ENCODE results near the gene MRAS. TPM values are rescaled to one million over a fixed set of nuclear protein-coding genes. Genes with fewer than 3 reads are reported as not detected.

Gene MRAS
- total and polyA plus RNA-seq, 4 experiments from 2014 or later: 1.3 to 2.0 TPM; not detected in 2

DNA sequence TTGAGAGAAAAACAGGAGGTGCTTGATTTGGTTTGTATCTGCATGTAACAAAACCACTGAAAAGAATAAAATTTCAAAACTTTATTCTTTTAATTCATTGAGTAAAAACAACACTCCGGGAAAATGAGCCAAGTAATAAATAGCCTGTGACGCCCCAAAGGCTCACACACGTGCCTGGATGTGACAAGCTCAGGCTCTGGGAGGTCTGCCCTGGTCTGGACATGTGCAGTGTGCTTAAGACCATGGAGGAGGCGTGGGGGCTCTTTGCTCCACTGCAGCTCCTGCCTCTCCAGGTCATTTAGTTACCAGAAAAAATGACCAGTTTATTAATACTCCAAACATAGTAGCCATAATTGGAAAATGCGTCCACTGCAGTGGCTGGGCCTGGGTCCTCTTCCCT is 10.1 kb upstream of the MRAS start:
- intact Hi-C loops (cut with micrococcal nuclease): loop anchor here (10.0 kb wide), 1 partner anchor 607 kb away; the partner anchor contains the start of genes FOXL2 and FOXL2NB
- H3K9me3 Mint-ChIP-seq: peaks cover 0 to 3% (median 0%) of the 10 kb centered on the region in 8 donors
- H3K36me3 ChIP-seq (ENCODE audit: insufficient read depth, low read length): no peaks in the 10 kb centered on the region
- H3K27me3 ChIP-seq (ENCODE audit: insufficient read depth, low read length): no peaks in the 10 kb centered on the region
- no peak overlapping the region for H3K4me3 Mint-ChIP-seq
- H3K36me3 Mint-ChIP-seq: no peaks in the 10 kb centered on the region
- no peak for DNase-seq
- H3K27ac Mint-ChIP-seq: no peak overlapping the region
- H3K9me3 ChIP-seq (ENCODE audit: control insufficient read depth in 1 of 2, low read length in 2 of 2): no peaks in the 10 kb centered on the region
- no peak overlapping the region for H3K4me3 ChIP-seq (ENCODE audit: low read length in 2 of 2)
- H3K4me1 ChIP-seq (ENCODE audit: insufficient read depth, low read length): no peaks in the 10 kb centered on the region
- CTCF ChIA-PET (ENCODE audit: partially characterized antibody): interaction anchor here (2.7 kb wide), 1 partner anchor 10 kb away, joined by 10 read pairs; no protein-coding TSS in a partner anchor
- peaks cover 2% of the 10 kb centered on the region in 2 donors for H3K27me3 Mint-ChIP-seq
- no peaks in the 10 kb centered on the region for H3K4me1 Mint-ChIP-seq
- POLR2A ChIA-PET (ENCODE audit: partially characterized antibody): no interaction called here
- no peak overlapping the region for H3K27ac ChIP-seq (ENCODE audit: low read depth, low read length)

GRCh38 chr3:138338811-138339210 is 9.6 kb upstream of the MRAS start:
- H3K27me3 ChIP-seq (ENCODE audit: insufficient read depth, low read length): no peaks in the 10 kb centered on the region
- H3K9me3 ChIP-seq (ENCODE audit: control insufficient read depth in 1 of 2, low read length in 2 of 2): no peaks in the 10 kb centered on the region
- ChIA-PET CTCF (ENCODE audit: partially characterized antibody) (interaction anchor here (2.7 kb wide), 1 partner anchor 11 kb away, joined by 10 read pairs; no protein-coding TSS in a partner anchor), POLR2A (ENCODE audit: partially characterized antibody) (no interaction called here)
- H3K4me1 Mint-ChIP-seq: no peaks in the 10 kb centered on the region
- H3K27ac ChIP-seq (ENCODE audit: low read depth, low read length): no peak overlapping the region
- H3K9me3 Mint-ChIP-seq: peaks cover 0 to 3% (median 0%) of the 10 kb centered on the region in 8 donors
- no peak overlapping the region for H3K4me3 ChIP-seq (ENCODE audit: low read length in 2 of 2)
- DNase-seq: no peak
- no peaks in the 10 kb centered on the region for H3K4me1 ChIP-seq (ENCODE audit: insufficient read depth, low read length)
- no peak overlapping the region for H3K27ac Mint-ChIP-seq
- intact Hi-C loops (cut with micrococcal nuclease): loop anchor here (10.0 kb wide), 1 partner anchor 606 kb away; the partner anchor contains the start of genes FOXL2 and FOXL2NB
- H3K4me3 Mint-ChIP-seq: no peak overlapping the region
- H3K27me3 Mint-ChIP-seq: peaks cover 2% of the 10 kb centered on the region in 2 donors
- no peaks in the 10 kb centered on the region for H3K36me3 ChIP-seq (ENCODE audit: insufficient read depth, low read length)
- no peaks in the 10 kb centered on the region for H3K36me3 Mint-ChIP-seq

DNA sequence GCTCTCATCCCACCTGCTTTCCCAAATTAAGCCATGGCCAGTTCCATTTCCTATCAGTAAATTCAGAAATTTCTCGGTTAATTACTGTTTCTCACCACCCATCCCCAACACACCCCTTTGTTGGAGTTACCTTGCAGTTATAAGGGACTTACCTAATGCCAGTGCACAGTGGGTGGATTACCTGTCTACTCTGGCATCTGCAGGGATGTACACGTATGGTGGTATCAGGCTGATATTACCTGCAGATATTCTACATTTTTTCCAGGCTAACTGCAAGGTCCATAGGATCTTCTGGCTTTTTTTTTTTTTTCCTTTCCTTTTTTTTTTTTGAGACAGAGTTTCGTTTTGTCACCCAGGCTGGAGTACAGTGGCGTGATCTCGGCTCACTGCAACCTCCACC is 7.9 kb upstream of the MRAS start:
- Mint-ChIP-seq H3K27ac (no peak overlapping the region), H3K4me1 (no peaks in the 10 kb centered on the region), H3K36me3 (no peaks in the 10 kb centered on the region), H3K4me3 (no peak overlapping the region), H3K9me3 (peaks cover 0 to 3% (median 0%) of the 10 kb centered on the region in 8 donors), H3K27me3 (peaks cover 2 to 4% of the 10 kb centered on the region in 2 donors)
- Histone ChIP-seq H3K36me3 (ENCODE audit: insufficient read depth, low read length) (no peaks in the 10 kb centered on the region), H3K9me3 (ENCODE audit: control insufficient read depth in 1 of 2, low read length in 2 of 2) (no peaks in the 10 kb centered on the region), H3K27ac (ENCODE audit: low read depth, low read length) (no peak overlapping the region), H3K4me3 (ENCODE audit: low read length in 2 of 2) (no peak overlapping the region), H3K27me3 (ENCODE audit: insufficient read depth, low read length) (no peaks in the 10 kb centered on the region), H3K4me1 (ENCODE audit: insufficient read depth, low read length) (no peaks in the 10 kb centered on the region)
- CTCF ChIA-PET (ENCODE audit: partially characterized antibody): interaction anchor here (1.2 kb wide), 1 partner anchor 583 kb away, joined by 3 read pairs; no protein-coding TSS in a partner anchor
- intact Hi-C loops (cut with micrococcal nuclease): no loop called here
- POLR2A ChIA-PET (ENCODE audit: partially characterized antibody): no interaction called here
- no peak for DNase-seq

DNA sequence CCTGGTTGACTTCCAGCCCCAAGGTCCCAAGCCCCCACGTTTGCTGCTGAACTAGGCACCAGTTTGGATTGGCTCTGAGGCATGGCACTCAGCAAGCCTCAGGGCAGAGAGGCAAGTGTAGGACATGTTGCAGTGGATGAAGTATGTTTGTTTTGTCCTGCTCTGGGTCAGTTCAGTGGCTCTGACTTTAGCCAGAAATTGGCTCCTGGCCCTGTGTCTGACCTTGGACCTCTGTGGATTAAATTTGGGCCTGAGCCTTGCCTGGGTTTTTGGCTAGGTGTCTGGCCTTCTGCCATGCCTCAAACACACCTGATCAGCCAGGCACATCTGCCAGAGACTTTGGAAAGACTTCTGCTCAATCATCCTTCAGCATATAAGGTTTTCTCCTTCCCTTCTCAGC is 3.6 kb upstream of the MRAS start:
- Histone ChIP-seq H3K4me1 (ENCODE audit: insufficient read depth, low read length) (no peaks in the 10 kb centered on the region), H3K27ac (ENCODE audit: low read depth, low read length) (no peak overlapping the region), H3K36me3 (ENCODE audit: insufficient read depth, low read length) (no peaks in the 10 kb centered on the region), H3K27me3 (ENCODE audit: insufficient read depth, low read length) (no peaks in the 10 kb centered on the region), H3K4me3 (ENCODE audit: low read length in 2 of 2) (no peak overlapping the region), H3K9me3 (ENCODE audit: control insufficient read depth in 1 of 2, low read length in 2 of 2) (no peaks in the 10 kb centered on the region)
- peaks cover 14 to 21% of the 10 kb centered on the region in 2 donors for H3K27me3 Mint-ChIP-seq
- H3K36me3 Mint-ChIP-seq: peaks cover 0 to 3% of the 10 kb centered on the region in 2 donors
- CTCF ChIA-PET (ENCODE audit: partially characterized antibody): interaction anchor here (1.3 kb wide), 1 partner anchor 16 kb away, joined by 3 read pairs; no protein-coding TSS in a partner anchor
- DNase-seq: no peak
- POLR2A ChIA-PET (ENCODE audit: partially characterized antibody): no interaction called here
- H3K4me1 Mint-ChIP-seq: peaks cover 2 to 12% (median 7%) of the 10 kb centered on the region in 4 donors
- intact Hi-C loops (cut with micrococcal nuclease): no loop called here
- H3K9me3 Mint-ChIP-seq: peaks cover 0 to 4% (median 0%) of the 10 kb centered on the region in 8 donors
- H3K27ac Mint-ChIP-seq: no peak overlapping the region
- H3K4me3 Mint-ChIP-seq: no peak overlapping the region

DNA sequence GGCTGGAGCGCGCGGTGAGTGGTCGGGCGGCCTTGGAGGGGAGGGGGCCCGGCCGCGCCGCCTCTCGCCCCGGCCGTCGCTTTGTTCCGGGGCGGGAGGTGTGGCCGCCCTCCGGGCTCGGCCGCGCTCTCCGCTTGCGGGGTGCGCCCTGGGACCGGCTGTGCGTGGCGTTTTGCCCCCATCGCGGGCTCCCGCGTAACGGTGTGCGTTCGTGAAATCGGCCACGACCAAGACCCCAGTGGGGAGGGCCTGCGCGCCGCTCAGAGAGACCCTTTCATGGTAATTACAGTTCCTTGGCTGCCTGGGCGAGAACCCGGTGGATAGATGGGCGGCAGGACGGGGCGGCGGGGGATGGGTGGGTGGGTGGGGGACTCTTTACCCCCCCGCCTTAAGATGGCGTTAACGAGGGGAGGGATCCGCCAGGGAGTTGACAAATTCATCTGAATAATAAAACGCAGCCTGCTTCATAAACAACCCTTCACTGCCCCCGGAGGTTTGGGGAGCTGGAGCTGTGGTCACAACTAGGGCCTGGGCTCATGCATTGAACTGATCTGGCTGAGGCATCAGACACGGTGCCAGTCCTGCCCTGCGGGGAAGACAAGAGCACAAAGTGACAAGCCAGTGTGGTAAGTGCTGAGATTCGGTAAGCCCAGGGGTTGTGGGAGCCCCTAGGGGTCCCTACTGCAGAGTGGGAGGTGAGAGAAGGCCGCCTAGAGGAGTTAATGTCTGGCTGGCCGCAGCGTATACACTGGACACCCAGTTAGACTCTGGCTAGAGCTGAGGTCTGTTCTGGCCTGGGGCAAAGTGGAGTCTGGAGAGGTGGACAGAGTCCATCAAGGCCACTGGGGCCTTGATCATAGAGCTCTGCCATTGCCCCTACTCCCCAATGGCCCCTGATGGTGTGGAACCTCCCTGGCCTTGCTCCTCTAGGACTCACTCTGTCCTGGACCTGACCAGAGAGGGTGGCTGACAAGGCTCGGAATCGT is 668 bp downstream of the MRAS start:
- Histone ChIP-seq H3K27me3 (ENCODE audit: insufficient read depth, low read length) (no peaks in the 10 kb centered on the region), H3K9me3 (ENCODE audit: control insufficient read depth in 1 of 2, low read length in 2 of 2) (no peaks in the 10 kb centered on the region), H3K27ac (ENCODE audit: low read depth, low read length) (no peak overlapping the region), H3K4me3 (ENCODE audit: low read length in 2 of 2) (peak overlapping the region in 1 of 2 donors; percentile 22), H3K4me1 (ENCODE audit: insufficient read depth, low read length) (no peaks in the 10 kb centered on the region), H3K36me3 (ENCODE audit: insufficient read depth, low read length) (no peaks in the 10 kb centered on the region)
- Mint-ChIP-seq H3K9me3 (peaks cover 0 to 4% (median 0%) of the 10 kb centered on the region in 8 donors), H3K27ac (no peak overlapping the region), H3K4me1 (peaks cover 2 to 12% (median 7%) of the 10 kb centered on the region in 4 donors), H3K4me3 (peak overlapping the region in 7 of 8 donors; percentile 49 to 79 (median 58)), H3K36me3 (peaks cover 0 to 3% of the 10 kb centered on the region in 2 donors), H3K27me3 (peaks cover 16 to 26% of the 10 kb centered on the region in 2 donors)
- ChIA-PET CTCF (ENCODE audit: partially characterized antibody) (interaction anchor here (0.6 to 1.4 kb wide), 2 partner anchors 49 to 165 kb away, joined by 3 to 5 read pairs; no protein-coding TSS in a partner anchor), POLR2A (ENCODE audit: partially characterized antibody) (no interaction called here)
- no peak for DNase-seq
- intact Hi-C loops (cut with micrococcal nuclease): loop anchor here (1.0 to 2.0 kb wide), 2 partner anchors 20 to 169 kb away; partner anchors contain the start of gene NME9

DNA sequence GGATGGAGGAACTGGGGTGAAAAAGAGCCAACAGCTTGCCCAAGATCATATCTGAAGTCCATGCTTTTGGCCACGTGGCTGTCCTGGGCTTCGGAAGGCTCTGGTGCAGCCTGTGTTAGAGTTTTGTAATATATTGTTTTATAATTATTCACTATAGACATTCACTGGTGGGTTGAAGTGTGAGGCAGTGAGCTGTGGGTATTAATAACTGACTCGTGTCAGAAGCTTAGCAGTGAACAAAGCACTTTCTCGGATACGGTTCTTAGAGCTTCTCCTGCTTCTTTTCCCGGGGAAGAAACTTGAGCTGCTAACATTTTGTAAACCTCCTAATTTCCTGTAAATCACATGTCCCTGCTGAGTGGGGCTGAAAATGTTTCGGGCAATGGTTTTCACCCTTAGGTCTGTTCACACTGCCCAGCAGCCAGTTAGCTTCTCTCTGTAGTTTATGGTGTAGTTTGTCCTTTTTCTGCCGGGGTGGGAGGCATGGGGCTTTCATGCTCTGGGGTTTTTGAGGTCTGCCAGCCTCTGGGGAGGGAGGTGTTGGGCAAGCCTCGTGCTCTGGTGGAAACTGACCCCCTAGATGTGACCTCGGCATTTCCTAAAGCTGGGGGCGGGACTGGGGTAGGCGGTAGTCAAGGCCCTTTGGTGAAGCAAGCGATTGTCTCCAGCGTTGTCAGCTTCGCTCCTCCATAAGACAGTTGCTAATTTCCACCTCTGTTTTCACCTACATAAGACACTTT is 1.7 kb downstream of the MRAS start:
- Histone ChIP-seq H3K4me1 (ENCODE audit: insufficient read depth, low read length) (no peaks in the 10 kb centered on the region), H3K27me3 (ENCODE audit: insufficient read depth, low read length) (no peaks in the 10 kb centered on the region), H3K27ac (ENCODE audit: low read depth, low read length) (no peak overlapping the region), H3K36me3 (ENCODE audit: insufficient read depth, low read length) (no peaks in the 10 kb centered on the region), H3K9me3 (ENCODE audit: control insufficient read depth in 1 of 2, low read length in 2 of 2) (no peaks in the 10 kb centered on the region), H3K4me3 (ENCODE audit: low read length in 2 of 2) (no peak overlapping the region)
- intact Hi-C loops (cut with micrococcal nuclease): loop anchor here (2.0 kb wide), 1 partner anchor 21 kb away; the partner anchor contains the start of gene NME9
- H3K4me1 Mint-ChIP-seq: peaks cover 2 to 12% (median 7%) of the 10 kb centered on the region in 4 donors
- ChIA-PET CTCF (ENCODE audit: partially characterized antibody) (interaction anchor here (1.0 to 1.7 kb wide), 4 partner anchors 22 to 573 kb away, joined by 3 to 5 read pairs (median 4); no protein-coding TSS in a partner anchor), POLR2A (ENCODE audit: partially characterized antibody) (no interaction called here)
- peaks cover 16 to 26% of the 10 kb centered on the region in 2 donors for H3K27me3 Mint-ChIP-seq
- peaks cover 0 to 3% of the 10 kb centered on the region in 2 donors for H3K36me3 Mint-ChIP-seq
- DNase-seq: no peak
- H3K4me3 Mint-ChIP-seq: peak overlapping the region in 4 of 8 donors; percentile 39 to 52 (median 46)
- H3K9me3 Mint-ChIP-seq: peaks cover 0 to 4% (median 0%) of the 10 kb centered on the region in 8 donors
- H3K27ac Mint-ChIP-seq: no peak overlapping the region
